DOHH2 (cell line): ENCODE results near the gene CLEC20A.

Experiments used
- H3F3A ChIP-seq: fragments of 200-600 bp; sonication (generic), shearing (Covaris generic); 2 replicates; pipeline ENCODE4 v1.6.0; 2016; ENCODE audit warnings: antibody characterized with exemption, mild to moderate bottlenecking; ENCODE audit not compliant: control insufficient read depth, insufficient read depth
- H3K27ac ChIP-seq: fragments of 200-600 bp; sonication (generic); 2 replicates; pipeline ENCODE4 v1.5.1; 2014; ENCODE audit warnings: low read depth, mild to moderate bottlenecking, low read length, moderate library complexity
- H3K27me3 ChIP-seq: fragments of 200-600 bp; sonication (generic); 2 replicates; pipeline ENCODE4 v1.6.1; 2014; ENCODE audit warnings: mild to moderate bottlenecking, low read length, mixed read lengths; ENCODE audit not compliant: control insufficient read depth
- H3K36me3 ChIP-seq: fragments of 200-600 bp; sonication (generic); 2 replicates; pipeline ENCODE4 v1.6.1; 2014; ENCODE audit warnings: mild to moderate bottlenecking, low read length, moderate library complexity, mixed read lengths; ENCODE audit not compliant: control insufficient read depth
- H3K4me1 ChIP-seq: fragments of 200-600 bp; sonication (generic); 2 replicates; pipeline ENCODE4 v1.6.1; 2014; ENCODE audit warnings: mild to moderate bottlenecking, low read length, mixed read lengths; ENCODE audit not compliant: control insufficient read depth
- H3K4me2 ChIP-seq: fragments of 200-600 bp; sonication (generic); 2 replicates; pipeline ENCODE4 v1.6.0; 2014; ENCODE audit warnings: mild to moderate bottlenecking, low read length, moderate library complexity
- H3K4me3 ChIP-seq: fragments of 200-600 bp; sonication (generic); 2 replicates; pipeline ENCODE4 v1.5.1; 2014; ENCODE audit warnings: mild to moderate bottlenecking, low read length, mixed read lengths
- H3K79me2 ChIP-seq: fragments of 200-600 bp; sonication (generic); 2 replicates; pipeline ENCODE4 v1.6.1; 2014; ENCODE audit warnings: mild to moderate bottlenecking, low read length, mixed read lengths; ENCODE audit not compliant: control insufficient read depth
- H3K9me2 ChIP-seq: fragments of 200-600 bp; sonication (generic); replicated peaks from 2 replicates; pipeline ENCODE4 v1.6.1; 2014; ENCODE audit warnings: mild to moderate bottlenecking, low read length, mixed read lengths; ENCODE audit not compliant: control insufficient read depth
- H3K9me3 ChIP-seq: fragments of 200-600 bp; sonication (generic); 2 replicates; pipeline ENCODE4 v1.6.1; 2014; ENCODE audit warnings: antibody characterized with exemption, low read length, mixed read lengths; ENCODE audit not compliant: control insufficient read depth, insufficient read depth
- H4K20me1 ChIP-seq: fragments of 200-600 bp; sonication (generic); 2 replicates; pipeline ENCODE4 v1.6.0; 2014; ENCODE audit warnings: low read depth, mild to moderate bottlenecking, antibody characterized with exemption, low read length, moderate library complexity; ENCODE audit not compliant: control insufficient read depth, insufficient read depth
- EZH2phosphoT487 ChIP-seq: fragments of 200-600 bp; sonication (generic); IDR thresholded peaks from 2 replicates; pipeline ENCODE4 v1.6.1; 2017; ENCODE audit warnings: borderline replicate concordance, mild to moderate bottlenecking, antibody characterized with exemption, low read length, moderate library complexity, mixed read lengths
- TF ChIP-seq, protein P1 (sequence below): fragments of 200-600 bp; sonication (generic); IDR thresholded peaks from one replicate; pipeline ENCODE4 v1.5.1; 2014; ENCODE audit warnings: antibody characterized with exemption, mild to moderate bottlenecking, low read depth, low read length; ENCODE audit not compliant: poor library complexity, severe bottlenecking

The CLEC20A gene

DNA sequence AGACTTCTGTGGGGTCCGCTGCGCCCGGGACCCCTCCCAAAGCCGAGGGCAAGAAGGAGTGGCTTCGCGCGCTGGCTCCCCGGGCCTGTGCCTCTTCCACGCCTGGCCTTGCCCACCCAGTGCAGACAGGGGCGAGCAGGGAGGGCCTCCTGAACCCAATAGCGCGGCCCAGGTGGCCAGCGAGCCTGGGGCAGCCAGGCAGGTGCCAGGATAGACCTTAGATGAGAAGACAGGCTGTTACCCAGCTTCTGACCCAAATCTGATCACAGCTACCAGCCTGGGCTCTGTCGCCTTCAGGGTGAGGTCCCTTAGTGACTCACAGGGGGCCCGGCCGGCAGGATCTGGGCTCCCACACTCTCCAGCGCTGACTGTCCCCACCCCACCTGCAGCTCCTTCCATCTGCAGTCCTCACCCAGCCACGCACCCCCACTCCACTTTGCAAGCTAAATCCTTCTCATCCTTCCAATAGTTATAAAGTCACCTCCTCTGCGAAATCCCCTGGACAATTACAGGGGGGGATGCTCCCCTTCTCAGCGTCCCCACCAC lies 9.6 kb downstream of the CLEC20A start:
- H3K4me3 ChIP-seq = no peak overlapping the region
- TF ChIP-seq, protein P1, sequence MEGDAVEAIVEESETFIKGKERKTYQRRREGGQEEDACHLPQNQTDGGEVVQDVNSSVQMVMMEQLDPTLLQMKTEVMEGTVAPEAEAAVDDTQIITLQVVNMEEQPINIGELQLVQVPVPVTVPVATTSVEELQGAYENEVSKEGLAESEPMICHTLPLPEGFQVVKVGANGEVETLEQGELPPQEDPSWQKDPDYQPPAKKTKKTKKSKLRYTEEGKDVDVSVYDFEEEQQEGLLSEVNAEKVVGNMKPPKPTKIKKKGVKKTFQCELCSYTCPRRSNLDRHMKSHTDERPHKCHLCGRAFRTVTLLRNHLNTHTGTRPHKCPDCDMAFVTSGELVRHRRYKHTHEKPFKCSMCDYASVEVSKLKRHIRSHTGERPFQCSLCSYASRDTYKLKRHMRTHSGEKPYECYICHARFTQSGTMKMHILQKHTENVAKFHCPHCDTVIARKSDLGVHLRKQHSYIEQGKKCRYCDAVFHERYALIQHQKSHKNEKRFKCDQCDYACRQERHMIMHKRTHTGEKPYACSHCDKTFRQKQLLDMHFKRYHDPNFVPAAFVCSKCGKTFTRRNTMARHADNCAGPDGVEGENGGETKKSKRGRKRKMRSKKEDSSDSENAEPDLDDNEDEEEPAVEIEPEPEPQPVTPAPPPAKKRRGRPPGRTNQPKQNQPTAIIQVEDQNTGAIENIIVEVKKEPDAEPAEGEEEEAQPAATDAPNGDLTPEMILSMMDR = no peak
- TF ChIP-seq EZH2phosphoT487 = no peak
- no peaks in the 10 kb centered on the region for H3F3A ChIP-seq
- H3K27me3 ChIP-seq = no peaks in the 10 kb centered on the region
- H3K79me2 ChIP-seq = no peaks in the 10 kb centered on the region
- no peaks in the 10 kb centered on the region for H3K9me3 ChIP-seq
- H3K27ac ChIP-seq = no peak overlapping the region
- no peaks in the 10 kb centered on the region for H3K9me2 ChIP-seq
- no peaks in the 10 kb centered on the region for H4K20me1 ChIP-seq
- no peak overlapping the region for H3K4me2 ChIP-seq
- H3K36me3 ChIP-seq = no peaks in the 10 kb centered on the region
- H3K4me1 ChIP-seq = no peaks in the 10 kb centered on the region

DNA sequence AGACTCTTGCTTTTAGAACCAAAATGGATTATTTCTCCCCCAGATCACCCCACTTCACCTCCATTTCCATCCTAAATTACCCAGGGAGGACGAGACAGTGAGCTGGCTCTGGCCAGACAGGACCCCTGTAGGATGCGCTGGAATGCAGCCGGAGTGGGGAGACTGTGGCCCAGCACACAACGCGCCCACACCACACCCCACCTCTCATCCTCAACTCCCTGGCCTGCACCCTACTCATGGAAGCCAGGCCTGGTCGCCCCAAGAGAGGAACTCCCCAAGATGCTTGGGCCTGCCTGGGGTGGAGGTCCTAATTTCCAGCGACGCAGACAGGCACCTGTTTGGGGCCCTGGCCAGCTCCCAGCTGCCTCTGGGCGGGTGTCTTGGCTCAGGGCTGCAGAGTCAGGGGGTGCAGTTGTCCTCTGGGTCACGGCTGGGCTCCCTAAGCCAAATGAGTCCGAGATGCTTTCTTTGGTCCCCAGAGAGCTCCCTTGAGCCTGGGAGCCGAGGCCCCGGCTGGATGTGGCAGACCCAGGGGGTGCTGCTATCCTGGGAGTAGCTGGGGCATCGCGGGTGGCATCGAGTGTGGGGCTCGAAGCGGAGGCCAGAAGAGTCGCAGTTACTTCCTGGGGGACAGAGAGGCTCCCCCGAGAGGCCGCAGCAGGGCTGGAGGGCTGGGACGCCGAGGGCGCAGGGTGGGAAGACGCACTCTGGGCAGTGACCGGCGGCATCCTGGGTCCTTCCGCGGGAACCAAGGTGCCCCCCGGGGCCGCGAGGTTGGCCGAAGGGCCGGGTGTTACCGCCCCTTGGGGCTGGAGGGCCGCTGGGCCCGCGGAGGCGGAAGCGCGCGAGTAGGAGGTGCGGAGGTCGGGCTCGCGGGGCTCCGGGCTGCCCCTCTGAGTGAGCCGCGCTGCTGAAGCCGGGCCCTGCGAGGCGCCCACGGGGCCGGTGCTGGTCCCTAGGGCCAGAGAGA lies 10.4 kb downstream of the CLEC20A start:
- H3K36me3 ChIP-seq = no peaks in the 10 kb centered on the region
- H3F3A ChIP-seq = no peaks in the 10 kb centered on the region
- no peaks in the 10 kb centered on the region for H3K27me3 ChIP-seq
- H3K4me3 ChIP-seq = no peak overlapping the region
- TF ChIP-seq, protein P1 = no peak
- TF ChIP-seq EZH2phosphoT487 = no peak
- H4K20me1 ChIP-seq = no peaks in the 10 kb centered on the region
- no peak overlapping the region for H3K4me2 ChIP-seq
- no peaks in the 10 kb centered on the region for H3K9me2 ChIP-seq
- no peaks in the 10 kb centered on the region for H3K9me3 ChIP-seq
- H3K79me2 ChIP-seq = no peaks in the 10 kb centered on the region
- H3K27ac ChIP-seq = no peak overlapping the region
- no peaks in the 10 kb centered on the region for H3K4me1 ChIP-seq

DNA sequence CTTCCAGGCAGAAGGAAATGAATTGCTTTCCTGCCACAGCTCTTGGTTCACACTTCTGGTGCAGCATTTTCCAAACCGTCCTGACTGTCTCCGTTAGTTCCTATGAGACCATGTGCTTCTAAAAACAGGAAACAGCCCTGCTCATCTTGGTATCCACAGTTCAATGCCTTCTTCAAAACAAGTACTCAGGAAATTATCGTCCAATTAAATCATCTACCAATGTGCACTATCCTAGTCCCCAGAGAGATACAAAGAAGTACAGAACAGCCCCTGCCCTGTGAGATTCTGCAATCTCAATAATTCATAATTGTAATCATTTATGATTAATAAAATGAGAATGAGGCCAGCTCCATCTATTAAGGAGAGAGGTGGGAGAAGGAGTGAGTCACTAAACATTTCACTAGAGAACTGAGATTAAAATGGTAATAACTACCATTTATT lies 11.2 kb downstream of the CLEC20A start:
- TF ChIP-seq, protein P1 = no peak
- TF ChIP-seq EZH2phosphoT487 = no peak
- H3K9me2 ChIP-seq = no peaks in the 10 kb centered on the region
- no peak overlapping the region for H3K4me3 ChIP-seq
- no peaks in the 10 kb centered on the region for H4K20me1 ChIP-seq
- no peaks in the 10 kb centered on the region for H3K36me3 ChIP-seq
- H3K9me3 ChIP-seq = no peaks in the 10 kb centered on the region
- no peaks in the 10 kb centered on the region for H3K4me1 ChIP-seq
- H3F3A ChIP-seq = no peaks in the 10 kb centered on the region
- H3K79me2 ChIP-seq = no peaks in the 10 kb centered on the region
- H3K27me3 ChIP-seq = no peaks in the 10 kb centered on the region
- no peak overlapping the region for H3K4me2 ChIP-seq
- no peak overlapping the region for H3K27ac ChIP-seq
